Mesendoderm (in vitro differentiated cells): ENCODE results near the gene MFSD6L.
A peak's percentile ranks its signal among the peaks of the same experiment; 100 is the strongest.

Experiments
- DNase-seq: peaks from one replicate; pipeline ENCODE4 v3.0.0; 2013
- H2AK5ac ChIP-seq: 2 replicates; pipeline ENCODE4 v1.6.1; 2013; ENCODE audit warnings: low read length, inconsistent platforms
- H2BK120ac ChIP-seq: 2 replicates; pipeline ENCODE4 v1.6.1; 2013; ENCODE audit warnings: low read depth, mild to moderate bottlenecking, low read length, moderate library complexity, mixed read lengths
- H2BK15ac ChIP-seq: replicated peaks from 2 replicates; pipeline ENCODE4 v1.6.1; 2013; ENCODE audit warnings: low read depth, mild to moderate bottlenecking, moderate library complexity
- H2BK5ac ChIP-seq: 2 replicates; pipeline ENCODE4 v1.6.1; 2013; ENCODE audit warnings: low read length, inconsistent platforms
- H3K18ac ChIP-seq: 2 replicates; pipeline ENCODE4 v1.6.1; 2013; ENCODE audit warnings: mild to moderate bottlenecking, low read length, mixed read lengths
- H3K23ac ChIP-seq: one replicate; pipeline ENCODE4 v1.6.1; 2013; ENCODE audit warnings: low read length
- H3K27ac ChIP-seq: 2 replicates; pipeline ENCODE4 v1.5.1; 2013; ENCODE audit warnings: low read depth, mild to moderate bottlenecking, inconsistent platforms, low read length, moderate library complexity
- H3K27me3 ChIP-seq: 2 replicates; pipeline ENCODE4 v1.6.1; 2013; ENCODE audit warnings: low read length, control low read depth, mild to moderate bottlenecking, inconsistent platforms; ENCODE audit not compliant: insufficient read depth, poor library complexity
- H3K36me3 ChIP-seq: 2 replicates; pipeline ENCODE4 v1.6.1; 2013; ENCODE audit warnings: low read length, inconsistent platforms; ENCODE audit not compliant: control insufficient read depth, insufficient read depth
- H3K4ac ChIP-seq: one replicate; pipeline ENCODE4 v1.6.1; 2013; ENCODE audit warnings: low read depth, mild to moderate bottlenecking, low read length, moderate library complexity
- H3K4me1 ChIP-seq: 2 replicates; pipeline ENCODE4 v1.6.1; 2013; ENCODE audit warnings: low read depth, low read length, inconsistent platforms; ENCODE audit not compliant: control insufficient read depth
- H3K4me2 ChIP-seq: 2 replicates; pipeline ENCODE4 v1.6.1; 2013; ENCODE audit warnings: low read length
- H3K4me3 ChIP-seq: 2 replicates; pipeline ENCODE4 v1.5.1; 2013; ENCODE audit warnings: mild to moderate bottlenecking, low read length
- H3K56ac ChIP-seq: one replicate; pipeline ENCODE4 v1.6.1; 2013; ENCODE audit warnings: low read length
- H3K79me1 ChIP-seq: 2 replicates; pipeline ENCODE4 v1.6.1; 2013; ENCODE audit warnings: low read length, inconsistent platforms
- H3K79me2 ChIP-seq: 2 replicates; pipeline ENCODE4 v1.6.1; 2013; ENCODE audit warnings: mild to moderate bottlenecking, low read length; ENCODE audit not compliant: control insufficient read depth, insufficient read depth
- H3K9ac ChIP-seq: 2 replicates; pipeline ENCODE4 v1.6.1; 2013; ENCODE audit warnings: low read length, inconsistent platforms
- H4K5ac ChIP-seq: one replicate; pipeline ENCODE4 v1.6.1; 2013; ENCODE audit warnings: low read length
- H4K8ac ChIP-seq: one replicate; pipeline ENCODE4 v1.6.1; 2013; ENCODE audit warnings: low read depth, mild to moderate bottlenecking, control low read depth, low read length, moderate library complexity
- WGBS: extraction: QIAGEN DNeasy Blood & Tissue Kit; methylation state at CpG from one replicate; pipeline ENCODE4 v1.1.7; 2013; ENCODE audit warnings: low lambda C conversion rate, missing lambda C conversion rate; ENCODE audit not compliant: insufficient coverage; ENCODE audit errors: extremely low coverage; 5-methylcytosine and 5-hydroxymethylcytosine counted together

MFSD6L gene

DNA sequence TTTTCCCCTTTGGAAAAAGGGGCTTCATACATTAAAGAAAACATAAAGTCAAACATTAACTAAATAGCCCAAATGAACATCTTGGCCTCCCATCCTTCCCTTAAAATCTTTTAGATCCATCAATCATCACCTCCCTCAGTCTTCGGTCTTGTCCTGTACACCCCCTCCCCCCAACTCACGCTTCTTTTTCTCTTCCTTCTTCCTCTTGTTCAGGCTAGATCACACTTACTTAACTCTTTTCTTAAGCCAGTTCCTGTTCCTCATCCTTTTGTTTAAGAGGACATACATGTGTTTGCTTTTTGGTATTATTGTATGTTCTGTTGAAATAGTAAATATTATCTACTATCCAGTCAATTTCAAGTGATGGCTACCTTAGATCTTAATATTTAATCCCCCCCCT is 5.5 kb downstream of the MFSD6L start:
- Histone ChIP-seq H3K36me3 (no peaks in the 10 kb centered on the region), H3K9ac (no peak overlapping the region), H3K23ac (no peak overlapping the region), H3K4me1 (no peaks in the 10 kb centered on the region), H3K4me3 (no peak overlapping the region), H3K27ac (no peak overlapping the region), H3K4me2 (no peak overlapping the region), H3K79me2 (no peaks in the 10 kb centered on the region), H3K18ac (no peak overlapping the region), H2BK120ac (no peak overlapping the region), H4K5ac (no peak overlapping the region), H3K4ac (no peak overlapping the region), H2BK5ac (no peak overlapping the region), H2BK15ac (no peak overlapping the region), H3K56ac (no peak overlapping the region), H4K8ac (no peak overlapping the region), H2AK5ac (no peak overlapping the region), H3K79me1 (no peaks in the 10 kb centered on the region), H3K27me3 (no peaks in the 10 kb centered on the region)
- no peak for DNase-seq
- 100% methylated on average over 1 of the region's 2 CpGs for WGBS

DNA sequence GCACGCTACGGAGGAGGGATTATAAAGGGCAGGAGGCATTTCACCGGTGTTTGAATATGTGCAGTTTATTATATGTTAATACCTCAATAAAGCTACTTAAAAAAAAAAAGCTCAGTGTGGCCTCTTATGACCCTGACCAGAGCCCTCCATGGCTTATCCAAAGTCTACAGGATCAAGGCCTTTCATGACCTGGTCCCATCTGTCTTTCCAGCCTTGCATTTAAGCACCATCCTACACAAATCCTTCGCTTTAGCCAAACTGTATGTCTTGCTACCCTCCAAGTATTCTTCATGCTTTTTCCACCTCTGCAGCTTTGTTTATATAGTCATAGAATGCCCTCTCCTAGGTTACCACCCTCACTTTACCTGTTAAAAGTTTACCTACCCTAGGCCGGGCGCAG is 6.5 kb downstream of the MFSD6L start:
- no peak overlapping the region for H2BK120ac ChIP-seq
- H3K27ac ChIP-seq = no peak overlapping the region
- H3K27me3 ChIP-seq = no peaks in the 10 kb centered on the region
- H3K79me2 ChIP-seq = no peaks in the 10 kb centered on the region
- H4K5ac ChIP-seq = no peak overlapping the region
- no peak overlapping the region for H2AK5ac ChIP-seq
- no CpG with 5 or more reads among the region's 6 CpGs for WGBS
- H3K36me3 ChIP-seq = no peaks in the 10 kb centered on the region
- no peak overlapping the region for H3K4ac ChIP-seq
- H2BK15ac ChIP-seq = no peak overlapping the region
- DNase-seq = no peak
- no peak overlapping the region for H4K8ac ChIP-seq
- H3K4me3 ChIP-seq = no peak overlapping the region
- H3K79me1 ChIP-seq = no peaks in the 10 kb centered on the region
- no peak overlapping the region for H3K23ac ChIP-seq
- H3K9ac ChIP-seq = no peak overlapping the region
- H3K4me1 ChIP-seq = no peaks in the 10 kb centered on the region
- no peak overlapping the region for H3K4me2 ChIP-seq
- no peak overlapping the region for H3K18ac ChIP-seq
- no peak overlapping the region for H3K56ac ChIP-seq
- H2BK5ac ChIP-seq = no peak overlapping the region

GRCh38 chr17:8791910-8792270 is 7.3 kb downstream of the MFSD6L start:
- no peaks in the 10 kb centered on the region for H3K79me2 ChIP-seq
- no peak overlapping the region for H3K4me2 ChIP-seq
- no CpG with 5 or more reads among the region's 2 CpGs for WGBS
- DNase-seq = peak; percentile 79
- H2BK120ac ChIP-seq = no peak overlapping the region
- no peak overlapping the region for H3K18ac ChIP-seq
- no peak overlapping the region for H3K23ac ChIP-seq
- H3K4me1 ChIP-seq = no peaks in the 10 kb centered on the region
- H3K4ac ChIP-seq = no peak overlapping the region
- H3K9ac ChIP-seq = no peak overlapping the region
- H3K4me3 ChIP-seq = no peak overlapping the region
- no peak overlapping the region for H4K8ac ChIP-seq
- H3K27me3 ChIP-seq = no peaks in the 10 kb centered on the region
- no peak overlapping the region for H4K5ac ChIP-seq
- no peaks in the 10 kb centered on the region for H3K79me1 ChIP-seq
- H2AK5ac ChIP-seq = no peak overlapping the region
- H3K56ac ChIP-seq = no peak overlapping the region
- no peak overlapping the region for H2BK5ac ChIP-seq
- H3K36me3 ChIP-seq = no peaks in the 10 kb centered on the region
- no peak overlapping the region for H2BK15ac ChIP-seq
- H3K27ac ChIP-seq = no peak overlapping the region

GRCh38 chr17:8791248-8791909 is 7.8 kb downstream of the MFSD6L start:
- Histone ChIP-seq H3K9ac (no peak overlapping the region), H2BK5ac (no peak overlapping the region), H3K4me2 (no peak overlapping the region), H3K18ac (no peak overlapping the region), H3K4me1 (no peaks in the 10 kb centered on the region), H3K4me3 (no peak overlapping the region), H3K4ac (no peak overlapping the region), H3K27ac (no peak overlapping the region), H3K23ac (no peak overlapping the region), H2BK120ac (no peak overlapping the region), H3K36me3 (no peaks in the 10 kb centered on the region), H4K8ac (no peak overlapping the region), H3K27me3 (no peaks in the 10 kb centered on the region), H3K56ac (no peak overlapping the region), H3K79me2 (no peaks in the 10 kb centered on the region), H3K79me1 (no peaks in the 10 kb centered on the region), H2BK15ac (no peak overlapping the region), H4K5ac (no peak overlapping the region), H2AK5ac (no peak overlapping the region)
- peak; percentile 17 for DNase-seq
- no CpG with 5 or more reads among the region's 4 CpGs for WGBS

GRCh38 chr17:8789743-8790142 is 9.4 kb downstream of the MFSD6L start:
- no peak overlapping the region for H2BK5ac ChIP-seq
- H3K36me3 ChIP-seq = no peaks in the 10 kb centered on the region
- H3K4me2 ChIP-seq = no peak overlapping the region
- no peak overlapping the region for H3K56ac ChIP-seq
- H3K4me1 ChIP-seq = no peaks in the 10 kb centered on the region
- H3K79me2 ChIP-seq = no peaks in the 10 kb centered on the region
- no peak overlapping the region for H3K23ac ChIP-seq
- H3K79me1 ChIP-seq = no peaks in the 10 kb centered on the region
- H3K4ac ChIP-seq = no peak overlapping the region
- no peak overlapping the region for H4K8ac ChIP-seq
- DNase-seq = peak; percentile 18
- H2BK120ac ChIP-seq = no peak overlapping the region
- no peaks in the 10 kb centered on the region for H3K27me3 ChIP-seq
- H3K27ac ChIP-seq = no peak overlapping the region
- no peak overlapping the region for H3K9ac ChIP-seq
- no peak overlapping the region for H2AK5ac ChIP-seq
- no CpG with 5 or more reads among the region's 10 CpGs for WGBS
- no peak overlapping the region for H2BK15ac ChIP-seq
- H3K18ac ChIP-seq = no peak overlapping the region
- H4K5ac ChIP-seq = no peak overlapping the region
- no peak overlapping the region for H3K4me3 ChIP-seq

DNA sequence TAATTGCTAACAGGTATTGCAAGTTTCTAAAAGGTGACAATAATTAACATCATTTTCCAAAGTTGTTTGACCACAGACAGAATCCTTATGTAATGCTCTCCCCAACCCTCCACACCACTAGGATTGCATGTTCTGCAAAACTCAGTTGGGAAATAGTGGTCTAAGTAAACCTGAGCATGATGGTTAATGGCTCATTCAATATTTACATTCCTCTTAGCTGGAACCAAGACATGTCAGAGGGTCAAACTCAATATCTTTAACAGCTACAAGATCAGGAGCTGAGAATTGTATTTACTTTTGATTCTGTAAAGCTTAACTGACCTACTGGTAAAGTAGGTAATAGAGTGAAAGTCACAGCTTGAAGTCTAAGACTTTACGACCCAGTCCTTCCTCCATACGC is 10.2 kb downstream of the MFSD6L start:
- H3K56ac ChIP-seq = no peak overlapping the region
- H3K4me2 ChIP-seq = no peak overlapping the region
- H4K5ac ChIP-seq = no peak overlapping the region
- no peak overlapping the region for H3K18ac ChIP-seq
- H3K79me2 ChIP-seq = no peaks in the 10 kb centered on the region
- no peaks in the 10 kb centered on the region for H3K27me3 ChIP-seq
- H3K23ac ChIP-seq = no peak overlapping the region
- no peaks in the 10 kb centered on the region for H3K36me3 ChIP-seq
- H3K4me3 ChIP-seq = no peak overlapping the region
- no CpG with 5 or more reads among the region's 2 CpGs for WGBS
- DNase-seq = no peak
- H2AK5ac ChIP-seq = no peak overlapping the region
- no peak overlapping the region for H3K27ac ChIP-seq
- no peaks in the 10 kb centered on the region for H3K4me1 ChIP-seq
- no peak overlapping the region for H3K9ac ChIP-seq
- no peak overlapping the region for H3K4ac ChIP-seq
- no peak overlapping the region for H4K8ac ChIP-seq
- no peak overlapping the region for H2BK15ac ChIP-seq
- H3K79me1 ChIP-seq = no peaks in the 10 kb centered on the region
- H2BK120ac ChIP-seq = no peak overlapping the region
- no peak overlapping the region for H2BK5ac ChIP-seq
